GM18508 (cell line): Measurements from ENCODE around the gene CNPPD1.

Experiments
- ATAC-seq: cut with Tn5 transposase; IDR thresholded peaks from one replicate; pipeline ENCODE4 v1.9.1; 2021; ENCODE audit warnings: moderate number of reproducible peaks; ENCODE audit not compliant: insufficient read depth, unreplicated experiment

CNPPD1 gene

DNA sequence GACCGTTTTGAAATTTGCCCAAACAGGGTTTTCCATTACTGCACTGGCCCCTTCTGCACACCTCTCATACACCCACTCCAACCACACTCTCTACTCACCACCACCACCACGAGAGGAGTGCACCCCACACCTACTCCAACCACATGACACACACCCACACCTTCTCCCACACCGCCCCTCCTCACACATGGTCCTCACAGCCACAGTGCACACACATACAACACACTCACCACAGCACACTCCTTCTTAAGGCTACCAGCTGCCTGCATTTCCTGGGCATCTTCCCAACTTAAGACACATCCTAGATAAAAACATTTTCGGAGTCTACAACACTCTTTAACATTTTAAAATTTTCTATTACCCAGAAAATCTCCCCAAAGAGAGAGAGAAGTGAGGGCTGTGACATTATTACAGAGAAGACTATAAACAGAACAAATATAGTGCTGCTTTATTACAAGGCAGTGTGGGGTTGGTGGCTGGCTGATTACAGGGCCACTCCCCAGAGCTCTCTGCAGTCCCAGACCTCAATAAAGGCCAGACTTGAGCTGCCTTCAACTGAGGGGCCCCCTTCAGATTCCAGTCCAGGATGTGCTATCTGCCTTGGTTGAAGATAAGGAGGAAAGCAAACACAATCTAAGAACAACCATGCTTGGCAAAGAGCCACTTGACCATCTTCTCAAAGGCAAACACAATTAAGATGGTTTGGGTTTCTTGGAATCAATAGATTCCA, 52.2 kb downstream of the CNPPD1 start:
- no peak for ATAC-seq

DNA sequence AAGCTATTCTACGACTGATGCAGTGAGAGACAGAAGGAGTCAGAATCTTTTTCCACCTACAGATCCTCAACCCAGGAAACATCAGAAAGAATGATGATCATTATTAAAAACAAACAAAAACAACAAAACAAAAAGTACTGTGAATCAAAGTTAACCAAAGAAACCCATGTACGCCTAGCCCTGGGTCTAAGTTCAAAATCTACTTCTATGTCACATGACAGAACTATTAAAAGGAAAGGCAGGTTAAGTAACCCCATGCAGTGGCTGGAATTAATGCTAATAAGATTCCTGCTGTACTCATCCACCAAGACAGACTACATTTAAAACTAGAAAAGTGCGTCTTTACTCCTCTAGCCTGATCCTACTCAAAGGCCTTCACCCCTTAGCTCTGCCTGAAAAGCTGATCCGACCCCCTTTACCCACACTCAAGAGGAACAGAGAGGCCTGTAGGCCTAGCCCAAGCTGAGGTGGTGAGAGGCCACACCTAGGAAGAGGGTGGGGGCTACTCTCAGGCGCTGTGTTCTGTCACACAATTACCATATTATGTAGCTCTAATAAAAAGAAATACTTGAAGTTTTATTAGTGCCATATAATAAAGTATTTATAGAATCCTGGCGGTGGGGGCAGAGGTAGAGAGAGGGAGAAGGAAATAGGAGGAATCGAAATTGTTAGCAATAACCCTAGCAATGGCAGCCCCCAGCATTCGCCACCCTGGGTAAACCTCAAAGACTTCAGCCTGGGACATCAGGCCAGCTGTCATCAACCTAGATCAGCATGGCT, 53.2 kb downstream of the CNPPD1 start:
- ATAC-seq, result no peak

DNA sequence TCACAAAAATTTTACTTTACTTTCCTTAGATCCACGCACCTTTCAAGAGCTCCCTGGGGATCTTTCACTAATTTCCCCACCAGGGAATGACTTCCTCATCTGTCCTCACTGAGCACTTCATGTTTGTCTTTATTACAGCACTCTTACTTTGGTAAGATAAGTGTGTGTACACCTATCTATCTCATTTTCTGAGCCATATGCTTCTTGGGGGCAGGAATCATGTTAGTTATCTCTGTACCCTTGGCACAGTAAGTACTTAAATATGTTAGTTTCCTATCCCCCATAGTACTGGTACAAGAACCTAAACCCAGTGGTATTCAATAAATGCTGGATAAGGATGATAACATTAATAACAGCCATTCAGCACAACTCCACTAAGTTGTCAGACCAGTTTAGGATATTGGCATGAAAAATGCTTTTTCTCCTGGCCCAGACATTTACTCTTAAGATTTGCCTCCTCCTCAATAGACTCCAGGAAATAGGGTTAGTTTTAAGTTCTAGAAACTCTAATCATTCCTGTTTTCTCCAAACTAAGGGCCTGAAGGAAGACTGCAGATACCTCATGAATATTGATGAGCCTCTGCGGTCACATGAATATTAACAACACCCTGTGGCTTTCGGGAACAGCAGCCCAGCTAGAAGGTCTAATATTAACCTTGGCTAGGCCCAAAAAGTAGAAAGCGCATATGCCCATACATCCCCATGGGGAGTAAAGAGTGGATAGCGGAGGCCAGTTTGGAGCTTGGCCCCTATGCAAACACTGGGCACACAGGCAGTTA, 54.3 kb downstream of the CNPPD1 start:
- no peak for ATAC-seq
